Stomach (tissue), 9 donors: ENCODE results near the gene VIPAS39. TPM values are rescaled to one million over a fixed set of nuclear protein-coding genes. Genes with fewer than 3 reads are reported as not detected.

Experiments used
- DNase-seq, 2 donors: peaks; one replicate each; pipeline versions ENCODE4 v3.0.0 to v3.0.0-alpha.2; 2013 to 2019
- H3K27ac ChIP-seq, 5 donors: fragments of 200-600 bp in 4 of 5; sonication (generic) in 4 of 5; one replicate each; pipeline ENCODE4 v1.5.1; 2013 to 2019; ENCODE audit warnings: mild to moderate bottlenecking in 1 of 5, moderate library complexity in 1 of 5
- H3K27me3 ChIP-seq, 3 donors: fragments of 200-600 bp; sonication (generic); one replicate each; pipeline ENCODE4 v1.5.1; 2017 to 2019; ENCODE audit warnings: mixed run types in 1 of 3
- H3K36me3 ChIP-seq, 4 donors: fragments of 200-600 bp; sonication (generic); 1 replicate in 3 of 4; 2 replicates in 1 of 4; pipeline ENCODE4 v1.5.1; 2016 to 2019
- H3K4me1 ChIP-seq, 4 donors: fragments of 200-600 bp; sonication (generic); one replicate each; pipeline ENCODE4 v1.5.1; 2016 to 2019
- H3K4me3 ChIP-seq, 4 donors: fragments of 200-600 bp; sonication (generic) in 3 of 4; one replicate each; pipeline ENCODE4 v1.5.1; 2016 to 2019; ENCODE audit warnings: mild to moderate bottlenecking in 1 of 4
- H3K9me3 ChIP-seq, 4 donors: fragments of 200-600 bp; sonication (generic); one replicate each; pipeline ENCODE4 v1.5.1; 2016 to 2019
- EP300 ChIP-seq: sonication (generic); formaldehyde crosslinking; IDR thresholded peaks from one replicate; pipeline ENCODE4 v1.6.1; 2017; ENCODE audit warnings: antibody characterized with exemption
- POLR2A ChIP-seq, 4 donors: fragments of 450-650 bp; IDR thresholded peaks; one replicate each; pipeline ENCODE4 v1.6.1; 2016; ENCODE audit warnings: antibody characterized with exemption in 4 of 4, control low read depth in 2 of 4, mild to moderate bottlenecking in 1 of 4, moderate library complexity in 1 of 4
- POLR2AphosphoS5 ChIP-seq, 3 donors: sonication (generic); formaldehyde crosslinking; IDR thresholded peaks; one replicate each; pipeline ENCODE4 v1.6.1; 2016; ENCODE audit warnings: antibody characterized with exemption in 3 of 3
- WGBS, 5 donors: extraction: QIAGEN DNeasy Blood & Tissue Kit in 3 of 5; methylation state at CpG; one replicate each; pipeline versions ENCODE4 v1.1.5 to v1.1.7; 2013 to 2018; 5-methylcytosine and 5-hydroxymethylcytosine counted together
- intact Hi-C: fragments of 100-400 bp; cut with DNase I; formaldehyde crosslinking; loops from one replicate; pipeline ENCODE4 v1.15.1; 2023; ENCODE audit warnings: low total_unique reads
- polyA plus RNA-seq, 3 donors: library from polyadenylated mRNA; stranded (reverse); fragments of 200-250 nt; gene quantifications; one replicate each; pipeline ENCODE4 v1.2.3, GENCODE V29; 2013
- total RNA-seq, 5 donors: library from RNA; depleted of rRNA; stranded (reverse); fragments of >200 nt; gene quantifications; one replicate each; pipeline versions ENCODE4 v1.1.0 to v1.2.3, GENCODE V29; 2014 to 2016
- TF ChIP-seq, protein P1 (sequence below), 7 experiments: fragments of 450-650 bp in 4 of 7; fragments of 200-600 bp in 3 of 7; sonication (generic) in 3 of 7; IDR thresholded peaks; one replicate each; pipeline ENCODE4 v1.5.1; 2016 to 2019; ENCODE audit warnings: antibody characterized with exemption in 7 of 7, control low read depth in 2 of 7, mild to moderate bottlenecking in 1 of 7
- donor health status: healthy with polysubstance abuse.
- donor health status: Bipolar disorder and iron deficiency.
- donor health status: healthy.

The VIPAS39 gene
- total and polyA plus RNA-seq, 8 donors: 6.3 to 53.1 (median 12.7) TPM

DNA sequence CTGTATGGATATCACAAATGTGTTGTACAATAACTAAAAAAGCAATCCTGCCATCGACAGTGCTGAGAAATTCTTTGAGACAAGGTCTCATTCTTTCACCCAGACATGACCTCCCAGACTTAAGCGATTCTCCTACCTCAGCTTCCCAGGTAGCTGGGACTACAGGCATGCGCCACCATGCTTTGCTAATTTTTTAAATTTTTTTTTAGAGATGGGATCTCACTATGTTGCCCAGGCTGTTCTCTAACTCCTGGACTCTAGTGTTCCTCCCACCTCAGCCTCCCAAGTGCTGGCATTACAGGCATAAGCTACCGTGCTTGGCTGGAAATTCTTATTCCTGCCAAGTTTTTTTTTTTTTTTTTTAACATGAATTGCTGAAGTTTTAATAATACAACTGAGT, 17.5 kb downstream of the VIPAS39 start:
- Histone ChIP-seq H3K9me3 (no peaks in the 10 kb centered on the region), H3K4me1 (no peaks in the 10 kb centered on the region), H3K27me3 (no peaks in the 10 kb centered on the region), H3K27ac (no peak overlapping the region), H3K4me3 (no peak overlapping the region), H3K36me3 (peaks cover 38 to 99% (median 98%) of the 10 kb centered on the region in 4 donors)
- 94 to 96% (median 95%) methylated on average over 4 of the region's 4 CpGs for WGBS, 5 donors
- intact Hi-C loops: no loop called here
- TF ChIP-seq POLR2A (IDR thresholded peaks at IDR 0.05) (no peak), POLR2AphosphoS5 (IDR thresholded peaks at IDR 0.05) (no peak), EP300 (no peak)
- TF ChIP-seq, protein P1, sequence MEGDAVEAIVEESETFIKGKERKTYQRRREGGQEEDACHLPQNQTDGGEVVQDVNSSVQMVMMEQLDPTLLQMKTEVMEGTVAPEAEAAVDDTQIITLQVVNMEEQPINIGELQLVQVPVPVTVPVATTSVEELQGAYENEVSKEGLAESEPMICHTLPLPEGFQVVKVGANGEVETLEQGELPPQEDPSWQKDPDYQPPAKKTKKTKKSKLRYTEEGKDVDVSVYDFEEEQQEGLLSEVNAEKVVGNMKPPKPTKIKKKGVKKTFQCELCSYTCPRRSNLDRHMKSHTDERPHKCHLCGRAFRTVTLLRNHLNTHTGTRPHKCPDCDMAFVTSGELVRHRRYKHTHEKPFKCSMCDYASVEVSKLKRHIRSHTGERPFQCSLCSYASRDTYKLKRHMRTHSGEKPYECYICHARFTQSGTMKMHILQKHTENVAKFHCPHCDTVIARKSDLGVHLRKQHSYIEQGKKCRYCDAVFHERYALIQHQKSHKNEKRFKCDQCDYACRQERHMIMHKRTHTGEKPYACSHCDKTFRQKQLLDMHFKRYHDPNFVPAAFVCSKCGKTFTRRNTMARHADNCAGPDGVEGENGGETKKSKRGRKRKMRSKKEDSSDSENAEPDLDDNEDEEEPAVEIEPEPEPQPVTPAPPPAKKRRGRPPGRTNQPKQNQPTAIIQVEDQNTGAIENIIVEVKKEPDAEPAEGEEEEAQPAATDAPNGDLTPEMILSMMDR (IDR thresholded peaks at IDR 0.05): no peak
- no peak for DNase-seq

DNA sequence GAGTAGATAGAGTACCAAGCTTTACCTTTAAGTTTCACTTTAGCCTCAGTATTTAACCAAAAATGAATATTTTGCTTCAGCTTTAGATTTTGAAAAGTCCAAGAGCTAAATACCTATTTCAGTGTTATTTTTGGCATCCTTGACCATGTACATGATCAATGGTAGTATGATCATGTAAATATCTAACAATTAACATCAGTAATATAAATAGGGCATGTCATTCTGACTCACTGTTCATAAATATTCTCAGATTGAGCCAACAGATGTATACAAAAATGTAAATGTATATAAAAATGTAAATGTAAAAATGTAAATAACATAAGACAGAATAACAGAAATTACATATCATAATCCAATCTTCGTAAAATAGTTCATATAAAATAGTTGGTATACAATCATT, 18.8 kb downstream of the VIPAS39 start:
- H3K4me1 ChIP-seq: no peaks in the 10 kb centered on the region
- H3K36me3 ChIP-seq: peaks cover 34 to 99% (median 98%) of the 10 kb centered on the region in 4 donors
- no peak overlapping the region for H3K27ac ChIP-seq
- H3K9me3 ChIP-seq: no peaks in the 10 kb centered on the region
- no peak overlapping the region for H3K4me3 ChIP-seq
- intact Hi-C loops: no loop called here
- DNase-seq: no peak
- 91 to 100% (median 96%) methylated on average over 1 of the region's 1 CpG for WGBS, 5 donors
- TF ChIP-seq POLR2AphosphoS5 (IDR thresholded peaks at IDR 0.05): no peak
- TF ChIP-seq, protein P1 (IDR thresholded peaks at IDR 0.05): no peak
- H3K27me3 ChIP-seq: no peaks in the 10 kb centered on the region

DNA sequence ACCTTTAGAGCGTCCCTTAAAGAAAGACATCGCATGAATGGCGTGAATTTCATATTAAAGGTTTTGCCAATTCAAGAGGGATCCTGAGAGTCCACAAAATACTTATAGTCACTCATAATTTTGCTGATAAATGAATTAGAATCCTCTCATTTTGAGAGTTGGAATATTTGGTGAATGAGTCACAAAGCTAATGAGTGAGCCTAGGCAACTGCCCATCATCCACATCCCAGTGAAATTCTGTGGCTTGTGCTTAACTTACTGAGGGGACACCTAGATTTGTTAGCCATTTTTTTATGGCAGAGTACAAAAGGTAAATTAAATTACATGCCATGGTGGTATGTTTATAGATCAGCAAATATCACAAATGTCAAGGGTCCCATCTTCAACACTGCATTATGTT, 21.4 kb downstream of the VIPAS39 start:
- Histone ChIP-seq H3K36me3 (peaks cover 19 to 99% (median 98%) of the 10 kb centered on the region in 4 donors), H3K9me3 (no peaks in the 10 kb centered on the region), H3K4me1 (no peaks in the 10 kb centered on the region), H3K4me3 (no peak overlapping the region), H3K27me3 (no peaks in the 10 kb centered on the region), H3K27ac (no peak overlapping the region)
- DNase-seq: no peak
- TF ChIP-seq EP300: no peak
- TF ChIP-seq POLR2AphosphoS5 (IDR thresholded peaks at IDR 0.05): no peak
- TF ChIP-seq, protein P1 (IDR thresholded peaks at IDR 0.05): no peak
- no peak for TF ChIP-seq POLR2A (IDR thresholded peaks at IDR 0.05)
- intact Hi-C loops: no loop called here
- 96 to 100% (median 98%) methylated on average over 3 of the region's 3 CpGs for WGBS, 5 donors

DNA sequence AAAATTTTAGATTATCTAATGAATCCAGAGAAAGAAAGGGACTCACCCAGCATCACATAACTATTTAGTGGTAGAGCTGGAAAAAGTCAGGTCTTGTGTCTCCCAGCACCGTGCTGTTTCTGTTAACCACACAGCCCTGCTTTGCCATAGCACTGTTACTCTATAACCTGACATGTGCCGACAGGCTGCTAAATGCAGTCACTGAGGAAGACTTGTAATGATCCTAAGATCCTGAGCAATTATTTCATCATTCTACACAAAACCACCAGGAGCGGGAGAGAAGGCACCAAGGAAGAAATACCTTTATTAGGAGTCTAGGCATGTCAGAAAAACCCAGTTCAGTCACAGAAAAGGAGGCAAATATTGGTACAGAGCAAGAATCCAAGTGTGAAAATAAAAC, 31.0 kb downstream of the VIPAS39 start:
- Histone ChIP-seq H3K4me1 (no peaks in the 10 kb centered on the region), H3K9me3 (no peaks in the 10 kb centered on the region), H3K4me3 (no peak overlapping the region), H3K27me3 (no peaks in the 10 kb centered on the region), H3K27ac (no peak overlapping the region), H3K36me3 (peaks cover 61 to 100% (median 99%) of the 10 kb centered on the region in 4 donors)
- TF ChIP-seq POLR2AphosphoS5 (IDR thresholded peaks at IDR 0.05) (no peak), POLR2A (IDR thresholded peaks at IDR 0.05) (no peak), EP300 (no peak)
- TF ChIP-seq, protein P1 (IDR thresholded peaks at IDR 0.05): no peak
- DNase-seq: no peak
- 88 to 98% (median 96%) methylated on average over 3 of the region's 3 CpGs for WGBS, 5 donors
- intact Hi-C loops: no loop called here
